Upper lobe of left lung (tissue), 4 donors: ENCODE data around the gene FAM227B.

ENCODE experiments used
- CTCF ChIP-seq, 6 experiments: fragments of 450-650 bp in 4 of 6; fragments of 200-600 bp in 2 of 6; sonication (generic) in 2 of 6; IDR thresholded peaks; one replicate each; pipeline ENCODE4 v1.5.1; 2016 to 2019; ENCODE audit warnings: antibody characterized with exemption in 6 of 6
- EP300 ChIP-seq, 4 donors: sonication (generic); formaldehyde crosslinking; IDR thresholded peaks; one replicate each; pipeline ENCODE4 v1.5.1; 2017; ENCODE audit warnings: antibody characterized with exemption in 4 of 4, control low read depth in 2 of 4
- POLR2A ChIP-seq, 4 donors: fragments of 450-650 bp; IDR thresholded peaks; one replicate each; pipeline ENCODE4 v1.5.1; 2016 to 2017; ENCODE audit warnings: antibody characterized with exemption in 4 of 4, mild to moderate bottlenecking in 2 of 4
- POLR2AphosphoS5 ChIP-seq, 2 donors: sonication (generic); formaldehyde crosslinking; IDR thresholded peaks; one replicate each; pipeline ENCODE4 v1.5.1; 2017; ENCODE audit warnings: antibody characterized with exemption in 2 of 2

DNA sequence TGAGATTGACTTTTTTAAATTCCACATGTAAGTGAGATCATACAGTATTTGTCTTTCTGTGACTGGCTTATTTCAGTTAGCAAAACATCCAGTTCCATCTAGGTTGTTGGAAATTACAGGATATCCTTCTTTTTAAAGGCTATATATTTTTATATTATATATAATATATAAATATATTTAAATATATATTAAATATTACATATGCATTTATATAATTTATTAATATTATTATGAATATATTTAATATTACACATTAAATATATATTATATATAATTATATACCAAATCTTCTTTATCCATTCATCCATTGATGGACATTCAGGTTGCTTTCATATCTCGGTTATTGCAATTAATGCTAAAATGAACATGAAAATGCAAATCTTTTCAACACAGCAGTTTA lies 49.9 kb downstream of the FAM227B start:
- TF ChIP-seq EP300 (IDR thresholded peaks at IDR 0.05) (no peak), CTCF (IDR thresholded peaks at IDR 0.05) (no peak), POLR2A (IDR thresholded peaks at IDR 0.05) (no peak), POLR2AphosphoS5 (IDR thresholded peaks at IDR 0.05) (no peak)
